ENCODE results near the gene PLCD4.

PLCD4 gene

DNA sequence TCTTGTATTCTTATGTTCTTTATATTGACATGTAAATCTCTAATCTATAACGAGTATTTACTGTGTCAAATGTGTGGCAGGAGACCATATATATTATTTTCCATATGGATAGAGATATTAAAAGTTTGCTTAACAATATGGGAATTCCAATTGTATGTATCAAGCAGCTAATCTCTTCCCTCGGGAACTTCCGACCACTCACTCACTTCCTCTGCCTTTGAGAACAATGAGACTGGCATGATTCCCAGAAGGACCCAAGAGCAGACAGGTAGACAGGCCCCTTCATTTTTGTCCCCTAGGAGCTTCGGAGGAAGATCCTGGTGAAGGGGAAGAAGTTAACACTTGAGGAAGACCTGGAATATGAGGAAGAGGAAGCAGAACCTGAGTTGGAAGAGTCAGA lies 24.1 kb downstream of the PLCD4 start:
- Histone ChIP-seq H3K79me2 (ENCODE audit: insufficient read depth, low read length) (no peaks in the 10 kb centered on the region), H3K9me2 (replicated peaks; ENCODE audit: low read depth, low read length) (no peaks in the 10 kb centered on the region), H3K4me3 (ENCODE audit: low read length, poor library complexity, severe bottlenecking) (no peak overlapping the region), H3K27me3 (ENCODE audit: insufficient read depth, low read length, poor library complexity, severe bottlenecking) (no peaks in the 10 kb centered on the region), H4K20me1 (ENCODE audit: insufficient read depth, low read length, poor library complexity, severe bottlenecking) (no peaks in the 10 kb centered on the region), H3F3A (ENCODE audit: low read depth) (no peaks in the 10 kb centered on the region), H3K4me2 (ENCODE audit: low read depth, low read length, poor library complexity, severe bottlenecking) (no peak overlapping the region), H3K9me3 (ENCODE audit: insufficient read depth, low read depth, low read length) (no peaks in the 10 kb centered on the region), H3K9ac (ENCODE audit: low read depth, low read length, poor library complexity, severe bottlenecking) (no peak overlapping the region), H3K36me3 (ENCODE audit: insufficient read depth, low read length) (peaks cover 8% of the 10 kb centered on the region; the same call in 1 of the 2 replicates), H2AFZ (ENCODE audit: low read length) (no peak overlapping the region), H3K4me1 (ENCODE audit: insufficient read depth, low read length, poor library complexity, severe bottlenecking) (no peaks in the 10 kb centered on the region)
- TF ChIP-seq EZH2phosphoT487 (IDR thresholded peaks at IDR 0.05; ENCODE audit: borderline replicate concordance), result no peak
- TF ChIP-seq, protein P1, sequence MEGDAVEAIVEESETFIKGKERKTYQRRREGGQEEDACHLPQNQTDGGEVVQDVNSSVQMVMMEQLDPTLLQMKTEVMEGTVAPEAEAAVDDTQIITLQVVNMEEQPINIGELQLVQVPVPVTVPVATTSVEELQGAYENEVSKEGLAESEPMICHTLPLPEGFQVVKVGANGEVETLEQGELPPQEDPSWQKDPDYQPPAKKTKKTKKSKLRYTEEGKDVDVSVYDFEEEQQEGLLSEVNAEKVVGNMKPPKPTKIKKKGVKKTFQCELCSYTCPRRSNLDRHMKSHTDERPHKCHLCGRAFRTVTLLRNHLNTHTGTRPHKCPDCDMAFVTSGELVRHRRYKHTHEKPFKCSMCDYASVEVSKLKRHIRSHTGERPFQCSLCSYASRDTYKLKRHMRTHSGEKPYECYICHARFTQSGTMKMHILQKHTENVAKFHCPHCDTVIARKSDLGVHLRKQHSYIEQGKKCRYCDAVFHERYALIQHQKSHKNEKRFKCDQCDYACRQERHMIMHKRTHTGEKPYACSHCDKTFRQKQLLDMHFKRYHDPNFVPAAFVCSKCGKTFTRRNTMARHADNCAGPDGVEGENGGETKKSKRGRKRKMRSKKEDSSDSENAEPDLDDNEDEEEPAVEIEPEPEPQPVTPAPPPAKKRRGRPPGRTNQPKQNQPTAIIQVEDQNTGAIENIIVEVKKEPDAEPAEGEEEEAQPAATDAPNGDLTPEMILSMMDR (conservative IDR thresholded peaks at IDR 0.05; ENCODE audit: low read length), result no peak

DNA sequence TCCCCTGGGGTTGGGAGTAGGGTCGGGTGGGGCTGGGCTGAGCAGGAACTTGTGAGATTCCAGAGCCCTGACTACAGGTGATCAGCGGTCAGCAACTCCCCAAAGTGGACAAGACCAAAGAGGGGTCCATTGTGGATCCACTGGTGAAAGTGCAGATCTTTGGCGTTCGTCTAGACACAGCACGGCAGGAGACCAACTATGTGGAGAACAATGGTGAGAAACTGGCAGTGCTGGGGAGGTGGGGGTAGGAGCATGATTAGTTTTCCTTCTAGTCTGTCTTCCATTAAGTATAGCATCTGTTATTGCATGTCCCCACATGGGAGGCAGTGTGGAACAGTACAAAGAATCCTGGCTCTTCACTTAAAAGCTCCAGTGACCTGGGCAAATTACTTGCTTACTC lies 28.0 kb downstream of the PLCD4 start:
- Histone ChIP-seq H4K20me1 (ENCODE audit: insufficient read depth, low read length, poor library complexity, severe bottlenecking) (no peaks in the 10 kb centered on the region), H3K4me1 (ENCODE audit: insufficient read depth, low read length, poor library complexity, severe bottlenecking) (no peaks in the 10 kb centered on the region), H3K4me3 (ENCODE audit: low read length, poor library complexity, severe bottlenecking) (no peak overlapping the region), H3K9me3 (ENCODE audit: insufficient read depth, low read depth, low read length) (no peaks in the 10 kb centered on the region), H3K9me2 (replicated peaks; ENCODE audit: low read depth, low read length) (no peaks in the 10 kb centered on the region), H3K4me2 (ENCODE audit: low read depth, low read length, poor library complexity, severe bottlenecking) (no peak overlapping the region), H3K36me3 (ENCODE audit: insufficient read depth, low read length) (peaks cover 37% of the 10 kb centered on the region; the same call in 1 of the 2 replicates), H3K27me3 (ENCODE audit: insufficient read depth, low read length, poor library complexity, severe bottlenecking) (no peaks in the 10 kb centered on the region), H3F3A (ENCODE audit: low read depth) (no peaks in the 10 kb centered on the region), H2AFZ (ENCODE audit: low read length) (no peak overlapping the region), H3K79me2 (ENCODE audit: insufficient read depth, low read length) (no peaks in the 10 kb centered on the region), H3K9ac (ENCODE audit: low read depth, low read length, poor library complexity, severe bottlenecking) (no peak overlapping the region)
- no peak for TF ChIP-seq EZH2phosphoT487 (IDR thresholded peaks at IDR 0.05; ENCODE audit: borderline replicate concordance)
- TF ChIP-seq, protein P1 (conservative IDR thresholded peaks at IDR 0.05; ENCODE audit: low read length), result no peak

DNA sequence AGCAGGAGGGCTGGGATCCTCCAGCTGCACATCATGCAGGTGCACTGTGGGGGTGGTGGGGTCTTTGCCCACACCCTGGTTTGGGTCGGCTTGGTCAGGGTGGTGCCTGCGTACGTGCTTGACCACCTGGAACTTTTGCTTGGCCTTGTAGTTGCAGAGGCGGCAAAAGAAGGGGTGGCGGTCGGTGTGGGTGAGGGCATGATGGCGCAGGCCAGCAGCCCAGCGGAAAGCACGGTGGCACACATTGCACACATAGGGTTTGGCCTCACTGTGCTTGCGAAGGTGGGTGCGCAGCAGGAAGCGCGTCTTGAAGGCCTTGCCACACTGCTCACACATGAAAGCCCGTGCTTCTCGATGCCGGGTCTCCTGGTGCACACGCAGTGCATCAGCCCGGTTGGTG lies 30.7 kb downstream of the PLCD4 start:
- Histone ChIP-seq H3K4me1 (ENCODE audit: insufficient read depth, low read length, poor library complexity, severe bottlenecking) (no peaks in the 10 kb centered on the region), H3K79me2 (ENCODE audit: insufficient read depth, low read length) (no peaks in the 10 kb centered on the region), H3K27me3 (ENCODE audit: insufficient read depth, low read length, poor library complexity, severe bottlenecking) (no peaks in the 10 kb centered on the region), H3K4me3 (ENCODE audit: low read length, poor library complexity, severe bottlenecking) (no peak overlapping the region), H3K9me2 (replicated peaks; ENCODE audit: low read depth, low read length) (no peaks in the 10 kb centered on the region), H4K20me1 (ENCODE audit: insufficient read depth, low read length, poor library complexity, severe bottlenecking) (no peaks in the 10 kb centered on the region), H2AFZ (ENCODE audit: low read length) (no peak overlapping the region), H3K4me2 (ENCODE audit: low read depth, low read length, poor library complexity, severe bottlenecking) (no peak overlapping the region), H3F3A (ENCODE audit: low read depth) (no peaks in the 10 kb centered on the region), H3K9ac (ENCODE audit: low read depth, low read length, poor library complexity, severe bottlenecking) (no peak overlapping the region), H3K9me3 (ENCODE audit: insufficient read depth, low read depth, low read length) (no peaks in the 10 kb centered on the region), H3K36me3 (ENCODE audit: insufficient read depth, low read length) (peaks cover 40% of the 10 kb centered on the region; the same call in 1 of the 2 replicates)
- TF ChIP-seq, protein P1 (conservative IDR thresholded peaks at IDR 0.05; ENCODE audit: low read length), result no peak
- no peak for TF ChIP-seq EZH2phosphoT487 (IDR thresholded peaks at IDR 0.05; ENCODE audit: borderline replicate concordance)
